Ectodermal cell (in vitro differentiated cells): ENCODE data around the gene EIF3CL.
"Not testable (repeated sequence)": the region's sequence is repeated elsewhere in the genome, so short reads cannot be mapped to it uniquely, and the experiment has no call there.

Source experiments
- H3K27ac ChIP-seq: 2 replicates; pipeline ENCODE4 v1.7.0; 2013; ENCODE audit warnings: mild to moderate bottlenecking, low read depth, low read length; ENCODE audit not compliant: insufficient read depth, poor library complexity, severe bottlenecking
- H3K27me3 ChIP-seq: 2 replicates; pipeline ENCODE4 v1.7.0; 2013; ENCODE audit warnings: mild to moderate bottlenecking, low read length; ENCODE audit not compliant: insufficient read depth, control insufficient read depth, poor library complexity, severe bottlenecking
- H3K36me3 ChIP-seq: one replicate; pipeline ENCODE4 v1.7.0; 2013; ENCODE audit warnings: low read length; ENCODE audit not compliant: control insufficient read depth, insufficient read depth
- H3K4me1 ChIP-seq: one replicate; pipeline ENCODE4 v1.7.0; 2013; ENCODE audit warnings: low read length; ENCODE audit not compliant: control insufficient read depth, insufficient read depth
- H3K4me3 ChIP-seq: 2 replicates; pipeline ENCODE4 v1.7.0; 2013; ENCODE audit warnings: low read depth, low read length, control low read depth; ENCODE audit not compliant: insufficient read depth
- H3K9me3 ChIP-seq: 2 replicates; pipeline ENCODE4 v1.7.0; 2013; ENCODE audit warnings: mild to moderate bottlenecking, low read length, moderate library complexity; ENCODE audit not compliant: control insufficient read depth
- WGBS, 2 experiments: methylation state at CpG; one replicate each; pipeline ENCODE4 v1.1.7; 2013; ENCODE audit warnings: missing lambda C conversion rate in 2 of 2; 5-methylcytosine and 5-hydroxymethylcytosine counted together

EIF3CL gene

DNA sequence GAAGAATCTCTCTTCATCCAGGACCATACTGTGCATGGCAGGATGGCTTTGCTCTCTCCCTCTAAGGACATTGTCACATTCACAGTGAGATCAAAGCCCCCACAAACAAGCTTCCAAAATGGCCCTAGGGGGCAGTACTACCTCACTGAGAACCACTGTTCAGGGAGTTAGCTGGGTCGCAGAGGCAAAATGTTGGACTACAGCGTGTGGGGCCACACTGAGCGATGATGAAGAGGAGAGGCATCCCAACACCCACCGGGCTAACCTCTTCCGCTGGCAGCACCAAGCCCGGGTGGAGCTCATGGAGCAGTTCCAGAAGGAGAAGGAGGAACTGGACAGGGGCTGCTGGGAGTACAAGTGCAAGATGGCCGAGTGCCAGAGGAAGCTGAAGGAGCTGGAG is 9.9 kb upstream of the EIF3CL start:
- not testable (repeated sequence) for H3K36me3 ChIP-seq, H3K27me3 ChIP-seq, H3K27ac ChIP-seq, H3K9me3 ChIP-seq, H3K4me1 ChIP-seq, H3K4me3 ChIP-seq
- no CpG with 5 or more reads among the region's 7 CpGs for WGBS, 2 experiments

DNA sequence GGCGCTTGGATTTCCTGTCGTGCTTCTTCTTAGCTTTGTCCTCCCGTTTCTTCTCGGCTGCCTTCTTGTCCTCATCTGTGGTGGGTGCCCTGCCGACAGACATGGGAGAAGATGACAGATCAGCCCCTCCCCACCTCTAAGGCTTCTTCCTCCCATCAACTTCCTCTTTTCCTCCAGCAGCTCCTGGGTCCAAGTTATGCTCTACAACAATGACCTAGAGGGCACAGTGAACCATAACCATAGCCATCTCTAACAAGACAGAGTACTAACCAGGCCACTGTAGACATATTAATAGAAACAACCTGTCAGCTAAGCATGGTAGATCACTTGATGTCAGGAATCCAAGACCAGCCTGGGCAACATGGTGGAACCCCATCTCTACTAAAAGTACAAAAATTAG is 11.6 kb downstream of the EIF3CL start:
- WGBS, 2 experiments: no CpG with 5 or more reads among the region's 5 CpGs
- H3K27ac ChIP-seq, H3K4me1 ChIP-seq, H3K36me3 ChIP-seq, H3K4me3 ChIP-seq, H3K27me3 ChIP-seq, H3K9me3 ChIP-seq: not testable (repeated sequence)

DNA sequence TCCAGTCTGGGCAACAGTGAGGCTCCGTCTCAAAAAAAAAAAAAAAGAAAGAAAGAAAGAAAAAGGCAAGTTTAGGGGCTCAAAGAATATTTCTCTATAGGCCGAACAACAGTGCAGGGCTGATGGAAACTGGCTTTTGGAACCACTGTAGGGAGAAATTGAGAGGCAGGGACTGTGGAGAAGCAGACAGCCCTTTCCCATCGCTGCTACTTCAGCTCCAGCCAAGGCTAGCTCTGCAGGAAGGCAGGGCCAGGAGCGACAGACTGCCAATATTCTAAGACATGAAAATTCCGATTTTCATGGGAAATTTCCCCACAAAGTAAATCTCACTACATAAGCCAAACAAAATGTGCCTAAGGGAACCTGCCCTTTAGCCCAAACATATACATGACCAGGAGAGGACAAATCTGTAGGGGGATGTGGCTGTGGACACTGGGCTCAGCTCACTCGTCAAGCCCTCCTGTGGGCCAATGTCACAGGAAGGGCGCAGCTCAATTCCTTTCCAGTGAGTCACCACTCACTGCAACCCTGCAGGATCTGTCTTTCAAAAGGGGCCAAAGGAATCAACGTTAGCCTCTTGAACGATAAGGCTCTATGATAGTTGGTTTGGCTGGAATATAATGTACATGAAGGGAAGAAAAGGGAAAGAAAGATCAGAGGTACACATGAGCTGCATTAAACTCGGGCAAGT is 21.3 kb downstream of the EIF3CL start:
- H3K27ac ChIP-seq, H3K9me3 ChIP-seq, H3K4me1 ChIP-seq, H3K36me3 ChIP-seq, H3K4me3 ChIP-seq, H3K27me3 ChIP-seq: not testable (repeated sequence)
- no CpG with 5 or more reads among the region's 10 CpGs for WGBS, 2 experiments

DNA sequence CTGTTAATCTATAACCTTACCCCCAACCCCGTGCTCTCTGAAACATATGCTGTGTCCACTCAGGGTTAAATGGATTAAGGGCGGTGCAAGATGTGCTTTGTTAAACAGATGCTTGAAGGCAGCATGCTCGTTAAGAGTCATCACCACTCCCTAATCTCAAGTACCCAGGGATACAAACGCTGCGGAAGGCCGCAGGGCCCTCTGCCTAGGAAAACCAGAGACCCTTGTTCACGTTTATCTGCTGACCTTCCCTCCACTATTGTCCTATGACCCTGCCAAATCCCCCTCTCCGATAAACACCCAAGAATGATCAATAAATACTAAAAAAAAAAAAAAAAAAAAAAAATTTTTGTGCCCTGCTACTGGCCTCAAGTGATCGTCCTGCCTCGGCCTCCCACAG is 25.8 kb downstream of the EIF3CL start:
- WGBS, 2 experiments: 91 to 92% methylated on average over 4 of the region's 10 CpGs
- not testable (repeated sequence) for H3K27me3 ChIP-seq, H3K9me3 ChIP-seq, H3K4me1 ChIP-seq, H3K4me3 ChIP-seq, H3K27ac ChIP-seq, H3K36me3 ChIP-seq

DNA sequence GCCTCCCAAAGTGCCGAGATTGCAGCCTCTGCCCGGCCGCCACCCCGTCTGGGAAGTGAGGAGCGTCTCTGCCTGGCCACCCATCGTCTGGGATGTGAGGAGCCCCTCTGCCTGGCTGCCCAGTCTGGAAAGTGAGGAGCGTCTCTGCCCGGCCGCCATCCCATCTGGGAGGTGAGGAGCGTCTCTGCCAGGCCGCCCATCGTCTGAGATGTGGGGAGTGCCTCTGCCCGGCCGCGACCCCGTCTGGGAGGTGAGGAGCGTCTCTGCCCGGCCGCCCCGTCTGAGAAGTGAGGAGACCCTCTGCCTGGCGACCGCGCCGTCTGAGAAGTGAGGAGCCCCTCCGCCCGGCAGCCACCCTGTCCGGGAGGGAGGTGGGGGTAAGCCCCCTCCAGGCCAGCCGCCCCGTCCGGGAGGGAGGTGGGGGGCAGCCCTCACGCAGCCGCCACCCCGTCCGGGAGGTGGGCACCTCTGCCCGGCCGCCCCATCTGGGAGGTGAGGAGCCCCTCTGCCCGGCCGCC is 26.5 kb downstream of the EIF3CL start:
- not testable (repeated sequence) for H3K27ac ChIP-seq, H3K27me3 ChIP-seq, H3K4me1 ChIP-seq, H3K9me3 ChIP-seq, H3K4me3 ChIP-seq, H3K36me3 ChIP-seq
- WGBS, 2 experiments: 89 to 90% methylated on average over 22 to 28 of the region's 38 CpGs

DNA sequence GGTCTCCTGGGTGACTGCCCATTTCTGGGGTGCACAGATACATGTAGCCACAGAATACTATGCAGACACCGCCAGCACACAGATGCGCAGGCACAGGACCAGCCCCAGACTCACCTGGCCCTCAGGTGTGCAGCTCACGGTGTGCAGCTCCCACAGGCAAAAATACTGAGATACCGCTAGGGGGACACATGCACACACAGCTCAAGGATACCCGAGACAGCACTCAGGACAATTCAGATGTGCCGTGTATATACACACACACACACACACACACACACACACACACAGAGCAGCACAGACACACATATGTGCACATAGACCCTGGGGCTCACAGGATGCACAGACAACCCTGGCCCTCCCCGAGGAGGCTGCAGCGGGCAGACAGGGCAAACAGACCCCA is 28.5 kb downstream of the EIF3CL start:
- not testable (repeated sequence) for H3K27me3 ChIP-seq, H3K4me1 ChIP-seq, H3K4me3 ChIP-seq, H3K36me3 ChIP-seq, H3K27ac ChIP-seq, H3K9me3 ChIP-seq
- whole genome bisulfite sequencing, 2 experiments: 39% methylated on average over 3 of the region's 8 CpGs; no CpG with 5 or more reads in 1 of the 2 experiments

DNA sequence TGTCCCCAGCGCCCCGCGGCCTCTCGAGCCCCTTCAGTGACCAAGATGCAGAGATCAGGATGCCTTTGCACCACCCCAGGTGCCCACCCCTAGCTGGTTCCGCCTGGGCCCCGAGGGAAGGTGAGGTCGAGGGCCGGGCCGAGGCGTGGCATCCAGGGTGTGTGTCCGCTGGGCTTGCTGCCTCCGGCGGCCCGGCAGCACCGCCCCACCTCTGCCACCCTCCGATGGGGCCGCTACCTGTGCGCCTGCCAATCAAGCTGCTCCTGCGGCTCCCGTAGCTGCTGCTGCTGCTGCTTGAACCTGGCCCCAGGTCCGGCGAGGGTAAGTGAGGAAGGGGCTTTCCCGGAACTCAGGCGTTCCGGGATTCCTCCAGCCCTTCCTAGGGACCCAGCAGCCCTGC is 29.4 kb downstream of the EIF3CL start:
- H3K9me3 ChIP-seq, H3K27ac ChIP-seq, H3K36me3 ChIP-seq, H3K27me3 ChIP-seq, H3K4me3 ChIP-seq, H3K4me1 ChIP-seq: not testable (repeated sequence)
- 3% methylated on average over 6 of the region's 25 CpGs; no CpG with 5 or more reads in 1 of the 2 experiments for WGBS, 2 experiments

DNA sequence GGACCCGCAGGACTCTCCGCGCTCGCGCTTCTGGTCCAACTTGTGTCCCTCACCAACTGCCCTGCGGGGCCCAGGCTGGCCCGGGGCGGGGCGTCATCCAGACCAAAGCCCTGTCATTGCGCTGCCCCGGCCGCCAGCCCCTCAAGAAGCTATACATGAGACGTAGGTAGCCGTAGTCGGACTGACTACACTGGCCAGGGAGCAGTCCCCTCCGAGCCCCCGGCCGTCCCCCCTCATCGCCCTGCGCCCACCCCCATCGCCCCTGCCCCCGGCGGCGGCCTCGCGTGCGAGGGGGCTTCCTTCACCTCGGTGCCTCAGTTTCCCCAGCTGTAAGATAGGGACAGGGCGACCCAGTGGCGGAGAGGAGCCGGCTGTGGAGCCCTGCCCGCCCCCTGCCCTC is 35.7 kb downstream of the EIF3CL start:
- H3K9me3 ChIP-seq, H3K27ac ChIP-seq, H3K4me3 ChIP-seq, H3K36me3 ChIP-seq, H3K4me1 ChIP-seq, H3K27me3 ChIP-seq: not testable (repeated sequence)
- WGBS, 2 experiments: 60 to 71% methylated on average over 9 to 14 of the region's 32 CpGs

DNA sequence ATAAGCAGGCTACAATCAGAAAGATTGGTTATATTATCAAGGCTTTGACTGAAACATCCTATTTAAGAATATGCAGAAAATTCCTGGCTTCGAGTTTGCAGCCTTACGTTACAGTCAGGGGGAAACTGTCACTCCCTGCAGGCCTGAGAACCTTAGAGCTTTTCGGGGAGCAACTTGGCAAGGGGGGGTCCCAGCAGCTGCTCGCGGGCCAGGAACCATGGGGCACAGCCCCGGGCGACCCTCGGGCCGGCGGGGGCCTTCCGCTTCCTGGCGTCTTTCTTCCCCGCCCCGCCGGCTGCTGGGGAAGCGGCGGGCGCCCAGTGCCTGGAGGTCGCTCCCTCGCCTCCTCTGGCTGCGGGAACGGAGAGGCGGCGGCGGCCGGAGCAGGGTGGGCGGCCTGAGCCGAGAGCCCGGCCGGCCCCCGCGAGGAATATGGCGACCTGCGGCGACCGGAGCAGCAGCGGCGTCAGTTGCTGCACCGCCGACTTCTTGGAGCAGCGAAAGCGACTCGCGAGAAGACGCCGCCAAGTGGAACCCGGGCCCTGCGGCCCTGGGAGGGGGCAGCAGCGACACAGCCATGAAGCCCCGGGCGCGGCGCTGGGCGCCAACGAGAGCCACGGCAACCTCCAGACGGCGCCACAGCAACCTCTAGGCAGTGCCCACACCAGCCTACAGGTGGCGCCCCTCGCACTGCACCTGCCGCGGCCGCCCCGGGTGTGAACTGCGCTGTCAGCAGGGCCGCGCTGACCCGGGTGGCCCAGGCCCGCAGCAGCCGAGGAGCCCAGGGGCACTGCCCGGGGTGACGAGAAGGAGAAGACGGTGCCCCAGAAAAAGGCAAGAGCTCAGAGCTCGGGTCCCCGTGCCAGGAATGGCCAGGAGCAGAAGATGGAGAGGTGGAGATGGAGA is 39.1 kb downstream of the EIF3CL start:
- no CpG with 5 or more reads among the region's 75 CpGs for WGBS, 2 experiments
- not testable (repeated sequence) for H3K4me1 ChIP-seq, H3K36me3 ChIP-seq, H3K4me3 ChIP-seq, H3K27me3 ChIP-seq, H3K27ac ChIP-seq, H3K9me3 ChIP-seq

DNA sequence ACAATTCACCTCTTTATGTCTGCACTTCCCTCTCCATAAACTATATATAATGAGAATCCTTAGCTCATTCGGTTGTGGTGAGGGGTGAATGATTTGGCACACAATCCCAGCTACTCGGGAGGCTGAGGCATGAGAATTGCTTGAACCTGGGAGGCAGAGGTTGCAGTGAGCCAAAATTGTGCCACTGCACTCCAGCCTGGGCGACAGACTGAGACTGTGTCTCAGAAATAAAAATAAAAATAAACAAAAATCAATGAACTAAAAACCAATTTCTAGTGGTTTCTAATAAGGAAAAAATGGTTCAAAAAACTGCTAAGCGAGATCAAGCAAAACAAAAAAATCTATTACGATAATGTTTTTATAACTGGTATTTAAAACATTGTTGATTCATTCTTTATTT is 40.2 kb downstream of the EIF3CL start, which contains the start of gene NPIPB6:
TSS of gene NPIPB6 (minus strand) at position 101 of the 400 bp plus-strand sequence. CDS start 686 bp downstream, outside the sequence.
- H3K4me1 ChIP-seq, H3K9me3 ChIP-seq, H3K36me3 ChIP-seq, H3K4me3 ChIP-seq, H3K27ac ChIP-seq, H3K27me3 ChIP-seq: not testable (repeated sequence)
- WGBS, 2 experiments: no CpG with 5 or more reads among the region's 5 CpGs
